Right forelimb (tissue), 1 donor: ENCODE data around the gene GRK2.
"Not testable (repeated sequence)": the region's sequence is repeated elsewhere in the genome, so short reads cannot be mapped to it uniquely, and the experiment has no call there.

Experiments used
- DNase-seq: peaks from one replicate; pipeline ENCODE4 v3.0.0-alpha.2; 2018

The GRK2 gene

GRCh38 chr11:67317205-67317887 is 51.1 kb downstream of the GRK2 start:
- peak; percentile 99 for DNase-seq

GRCh38 chr11:67317888-67318555 is 51.7 kb downstream of the GRK2 start:
- no peak for DNase-seq

- not testable (repeated sequence) for DNase-seq
Measured at GRCh38 chr11:67318876-67319275, 52.6 kb downstream of the GRK2 start.

- DNase-seq: no peak
Measured at GRCh38 chr11:67320011-67320410, 53.7 kb downstream of the GRK2 start.

- DNase-seq: no peak
Measured at GRCh38 chr11:67320691-67321090, 54.4 kb downstream of the GRK2 start.

- DNase-seq: no peak
Measured at GRCh38 chr11:67321313-67321871, 55.1 kb downstream of the GRK2 start.

- no peak for DNase-seq
Measured at GRCh38 chr11:67322049-67322448, 55.8 kb downstream of the GRK2 start.

GRCh38 chr11:67323526-67323925 is 57.3 kb downstream of the GRK2 start:
- no peak for DNase-seq

- no peak for DNase-seq
Measured at GRCh38 chr11:67332081-67332691, 65.9 kb downstream of the GRK2 start.
